ELF-1 (cell line): Measurements from ENCODE around the gene PRPF38B.
A peak's percentile ranks its signal among the peaks of the same experiment; 100 is the strongest.

Source experiments
- DNase-seq: peaks from one replicate; pipeline ENCODE4 v3.0.0-alpha.2; 2016; ENCODE audit warnings: low read depth, low spot score

Gene PRPF38B

DNA sequence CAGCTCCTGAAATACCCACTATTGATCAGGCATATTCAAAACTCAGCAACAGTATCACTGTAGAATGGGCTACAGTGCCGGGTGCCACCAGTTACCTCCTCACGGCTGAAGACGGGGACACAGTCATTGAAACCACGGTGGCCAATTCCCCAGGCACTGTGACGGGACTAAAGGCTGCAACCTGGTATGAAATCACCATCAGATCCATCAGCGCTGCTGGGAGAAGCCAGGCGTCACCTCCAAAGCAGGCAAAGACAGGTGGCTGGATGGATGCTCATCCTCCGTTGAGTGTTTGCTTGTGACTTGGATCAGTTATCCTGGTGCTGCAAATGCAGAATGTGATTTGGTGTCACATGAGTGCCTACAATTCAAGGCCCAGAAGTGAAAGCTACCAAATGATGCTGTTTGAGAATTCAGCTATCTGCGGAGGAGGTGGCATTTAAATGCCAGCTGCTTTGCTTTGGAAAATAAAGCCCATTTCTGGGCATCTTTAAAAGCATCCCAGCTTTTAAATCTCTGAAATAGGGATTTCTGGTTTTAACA is 25.7 kb downstream of the PRPF38B start:
- DNase-seq = no peak

DNA sequence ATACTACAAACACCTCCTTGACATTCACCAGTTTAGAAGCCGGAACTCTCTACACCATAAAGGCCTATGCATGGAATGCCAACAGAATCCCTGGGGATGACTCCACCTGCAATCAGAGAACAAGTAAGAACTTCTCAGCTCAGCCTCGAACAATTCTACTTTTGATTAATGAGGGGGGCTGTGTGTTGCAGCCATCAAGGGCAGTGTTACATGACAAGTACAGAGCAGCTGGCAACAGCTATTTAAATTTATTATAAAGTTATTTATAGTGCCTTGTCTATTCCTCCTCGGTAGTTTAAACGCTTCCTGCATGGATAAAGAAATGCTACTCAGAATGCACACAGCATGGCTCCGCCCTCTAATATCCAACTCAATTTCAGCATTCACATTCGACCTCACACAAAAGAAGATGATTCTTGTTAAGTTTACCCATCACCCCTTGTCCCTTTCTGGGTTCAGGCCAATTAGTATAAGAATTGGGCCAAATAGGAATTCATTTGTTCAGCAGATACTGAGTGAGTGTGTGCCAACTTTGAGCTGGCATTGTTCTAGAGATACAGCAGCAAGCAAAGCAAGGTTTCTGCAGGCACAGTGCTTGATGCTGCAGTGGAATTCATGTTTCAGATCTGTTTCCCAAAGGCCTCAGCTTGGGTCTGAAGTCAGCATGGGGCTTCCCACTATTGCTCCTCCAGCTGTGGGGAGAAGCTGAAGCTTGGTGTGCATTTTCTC is 27.0 kb downstream of the PRPF38B start:
- DNase-seq = no peak

DNA sequence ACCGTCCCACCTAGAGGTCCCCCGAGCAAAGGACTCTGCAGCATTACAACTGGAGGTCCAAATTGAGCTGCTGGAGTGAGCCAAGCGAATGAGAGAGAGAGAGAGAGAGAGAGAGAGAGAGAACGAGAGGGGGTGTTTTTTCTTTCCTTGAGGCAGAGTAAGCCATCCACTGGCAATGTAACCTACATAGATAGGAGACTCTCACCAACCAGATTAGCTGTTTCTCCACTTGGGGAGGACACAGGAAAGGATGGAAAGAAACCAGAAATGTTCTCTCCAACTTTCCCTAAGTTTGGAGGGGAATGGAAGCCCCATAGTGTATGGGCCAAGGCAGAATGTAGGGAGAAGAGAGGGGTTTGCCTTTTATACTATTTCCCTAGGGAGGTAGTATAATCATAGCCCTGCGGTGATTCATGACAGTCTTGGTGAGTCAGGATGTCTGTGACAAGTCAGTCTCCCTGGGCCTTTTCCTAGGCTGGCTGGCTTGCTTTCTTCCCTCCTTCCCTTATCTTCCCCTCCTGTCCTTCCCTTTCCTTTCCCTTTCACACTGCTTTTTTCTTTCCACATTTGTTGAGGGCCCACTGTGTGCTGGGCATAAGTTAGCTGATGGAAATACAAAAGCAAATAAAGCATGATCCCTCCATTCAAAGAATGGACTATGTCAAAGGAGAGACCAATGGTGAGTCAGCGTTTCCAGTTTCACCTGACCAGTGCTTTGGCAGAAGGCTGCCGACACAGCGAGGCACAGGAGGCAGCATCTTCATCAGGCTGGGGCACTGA is 27.7 kb downstream of the PRPF38B start:
- DNase-seq = peak; percentile 23

DNA sequence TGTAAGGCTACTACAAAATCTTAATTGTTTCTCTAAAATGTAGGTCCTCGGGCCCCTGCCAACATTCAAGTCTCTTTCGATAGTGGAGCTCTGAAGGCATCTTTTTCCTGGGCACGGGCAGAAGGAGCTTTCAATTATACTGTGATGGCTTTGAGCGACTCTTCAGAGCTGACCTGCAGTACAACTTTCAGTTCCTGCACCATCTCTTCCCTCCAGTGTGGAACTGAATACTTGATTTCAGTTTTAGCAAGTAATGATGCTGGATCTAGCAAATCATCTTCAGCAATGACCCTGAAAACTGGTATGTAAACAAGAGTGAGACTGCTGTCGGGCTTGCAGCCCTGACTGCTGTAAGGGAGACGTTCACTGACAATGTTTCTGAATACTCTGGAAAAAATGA is 30.2 kb downstream of the PRPF38B start:
- no peak for DNase-seq

GRCh38 chr1:108725906-108726305 is 33.8 kb downstream of the PRPF38B start:
- no peak for DNase-seq

- DNase-seq = no peak
These were observed 36.3 kb downstream of the PRPF38B start for GRCh38 chr1:108728327-108728923.

GRCh38 chr1:108729481-108729880 is 37.4 kb downstream of the PRPF38B start:
- no peak for DNase-seq

DNA sequence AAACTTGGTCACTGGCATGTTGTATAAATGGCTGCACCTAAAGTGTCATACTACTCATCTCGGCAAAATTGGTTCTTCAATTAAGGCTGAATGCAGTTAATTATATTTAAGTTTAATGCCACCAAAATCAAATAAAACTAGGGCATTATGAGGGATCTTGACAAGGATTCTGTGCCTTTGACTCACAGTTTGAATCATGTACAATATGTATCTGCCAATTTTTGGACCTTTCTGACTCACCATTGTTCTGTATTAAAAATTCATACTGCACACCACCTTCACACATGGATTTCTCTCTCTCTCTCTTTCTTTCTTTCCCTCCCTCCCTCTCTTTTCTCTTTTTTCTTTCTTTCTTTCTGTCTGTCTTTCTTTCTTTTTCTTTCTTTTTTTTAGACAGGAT is 40.3 kb downstream of the PRPF38B start:
- DNase-seq = no peak

DNA sequence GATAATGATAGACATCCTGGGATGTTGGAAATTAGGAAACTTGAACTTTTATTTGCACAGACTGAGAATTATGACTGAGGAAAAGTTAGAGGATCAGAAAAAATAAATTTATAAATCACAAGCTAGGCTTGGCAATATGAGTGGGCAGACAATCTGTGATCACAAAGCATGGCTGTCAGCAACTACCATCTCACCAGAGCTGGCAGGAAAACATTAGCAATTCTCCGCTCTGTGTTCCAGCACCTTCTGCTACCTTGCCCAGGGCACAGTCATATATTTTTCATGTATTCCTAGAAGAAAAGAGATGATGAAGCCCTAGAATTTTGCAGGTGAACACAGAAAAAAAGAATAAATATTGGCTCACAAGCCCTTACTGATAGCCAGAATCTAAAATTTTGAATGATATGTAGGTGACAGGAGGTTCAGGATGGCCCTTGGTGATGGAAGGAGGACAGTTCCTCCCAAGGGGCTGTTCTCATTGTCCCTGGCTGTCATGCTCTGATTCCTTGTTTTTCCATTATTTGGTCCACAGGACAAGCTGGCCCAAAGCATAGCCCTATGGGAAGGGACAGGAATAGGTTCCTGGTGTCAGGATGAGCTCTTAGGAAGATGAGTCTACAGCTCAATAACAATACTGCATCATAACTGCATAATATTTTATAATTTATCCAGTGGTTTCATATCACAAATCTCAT is 42.2 kb downstream of the PRPF38B start:
- no peak for DNase-seq

GRCh38 chr1:108742253-108742652 is 50.1 kb downstream of the PRPF38B start:
- no peak for DNase-seq

DNA sequence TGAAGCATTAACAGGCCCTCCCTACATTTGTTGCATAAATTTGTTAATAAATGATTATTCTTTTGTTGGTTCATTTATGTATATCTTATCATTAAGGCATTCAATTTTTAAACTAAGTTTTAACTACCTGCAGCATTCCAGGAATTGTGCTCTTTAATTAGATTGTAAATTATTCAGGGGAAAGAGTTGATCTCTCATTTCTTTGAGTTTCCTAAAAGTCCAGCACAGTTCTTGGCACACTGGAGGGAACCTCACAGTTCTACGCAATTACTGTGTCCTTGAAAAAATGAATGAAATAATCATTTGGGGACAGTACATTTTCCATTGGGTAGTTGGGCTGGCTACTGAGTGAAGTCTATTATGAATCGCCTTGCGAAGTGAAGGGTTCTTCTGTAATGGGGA is 53.9 kb downstream of the PRPF38B start:
- DNase-seq = no peak

- peak; percentile 99 for DNase-seq
These were observed 54.5 kb downstream of the PRPF38B start, which contains the start of gene STXBP3 for GRCh38 chr1:108746382-108747170. STXBP3 (plus strand) TSS chr1:108746674; CDS start chr1:108746738, 64 bp downstream.

- peak; percentile 65 for DNase-seq
These were observed 55.2 kb downstream of the PRPF38B start for GRCh38 chr1:108747171-108747850.

GRCh38 chr1:108747898-108748297 is 55.8 kb downstream of the PRPF38B start:
- DNase-seq = no peak

DNA sequence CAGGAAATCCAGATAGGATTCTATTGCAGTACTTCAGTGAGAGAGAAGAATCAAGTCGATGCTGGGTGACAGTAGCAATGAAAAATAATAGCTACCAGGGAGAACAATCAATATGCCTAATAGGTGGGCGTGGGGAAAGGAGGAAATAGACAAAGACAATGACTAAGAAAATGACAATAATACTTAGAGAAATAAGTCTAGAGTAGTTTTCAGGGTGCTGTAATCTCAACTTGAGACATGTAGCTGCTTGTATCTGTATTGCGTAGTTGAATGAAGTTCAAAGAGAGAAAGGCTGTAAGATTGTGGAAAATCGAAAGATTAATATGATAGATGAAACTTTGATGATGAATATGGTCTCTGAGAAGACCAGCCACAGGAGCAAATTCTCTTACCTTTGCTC is 57.0 kb downstream of the PRPF38B start:
- DNase-seq = no peak

DNA sequence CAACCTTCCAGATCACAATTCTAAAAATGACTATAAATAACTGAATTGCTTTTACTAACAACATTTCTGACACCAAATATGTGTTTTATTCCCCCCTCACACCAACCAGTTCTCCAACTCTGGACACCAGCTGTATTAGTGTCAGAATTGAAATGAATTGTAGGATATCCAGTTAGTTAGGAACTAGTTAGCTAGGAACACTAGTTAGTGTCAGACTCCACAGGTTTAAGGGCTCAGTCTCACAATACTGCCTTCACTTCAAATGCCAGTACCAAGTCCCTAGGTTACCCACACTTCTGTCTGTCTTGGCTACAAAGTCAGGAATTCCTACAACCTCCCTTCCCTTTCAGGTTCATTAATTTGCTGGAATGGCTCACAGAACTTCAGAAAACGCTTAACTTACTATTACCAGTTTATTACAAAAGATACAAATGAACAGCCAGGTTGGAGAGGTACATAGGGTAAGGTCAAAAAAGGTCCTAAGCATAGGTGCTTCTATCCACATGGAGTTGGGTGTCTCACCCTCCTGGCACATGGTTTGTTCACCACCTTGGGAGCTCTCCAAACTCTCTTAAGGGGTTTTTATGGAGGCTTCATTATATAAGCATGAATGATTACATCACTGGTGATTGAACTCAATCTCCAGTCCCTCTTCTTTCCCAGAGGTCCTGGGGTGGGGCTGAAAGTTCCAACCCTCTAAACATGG is 58.5 kb downstream of the PRPF38B start:
- no peak for DNase-seq
